Hepatocyte (in vitro differentiated cells): ENCODE results near the gene TTBK2.

Experiments used
- CTCF ChIP-seq: fragments of 200-600 bp; sonication (generic); IDR thresholded peaks from 2 replicates; pipeline ENCODE4 v1.5.1; 2016; ENCODE audit warnings: antibody characterized with exemption, mild to moderate bottlenecking; ENCODE audit not compliant: poor library complexity
- EZH2 ChIP-seq: fragments of 200-600 bp; sonication (generic); IDR thresholded peaks from 2 replicates; pipeline ENCODE4 v1.6.1; 2016; ENCODE audit warnings: antibody characterized with exemption, mild to moderate bottlenecking, borderline replicate concordance

- TF ChIP-seq CTCF (no peak), EZH2 (no peak)
These were observed 178.9 kb downstream of the TTBK2 start for GRCh38 chr15:42741710-42742109.
